ENCODE results near the gene GALNT13.

DNA sequence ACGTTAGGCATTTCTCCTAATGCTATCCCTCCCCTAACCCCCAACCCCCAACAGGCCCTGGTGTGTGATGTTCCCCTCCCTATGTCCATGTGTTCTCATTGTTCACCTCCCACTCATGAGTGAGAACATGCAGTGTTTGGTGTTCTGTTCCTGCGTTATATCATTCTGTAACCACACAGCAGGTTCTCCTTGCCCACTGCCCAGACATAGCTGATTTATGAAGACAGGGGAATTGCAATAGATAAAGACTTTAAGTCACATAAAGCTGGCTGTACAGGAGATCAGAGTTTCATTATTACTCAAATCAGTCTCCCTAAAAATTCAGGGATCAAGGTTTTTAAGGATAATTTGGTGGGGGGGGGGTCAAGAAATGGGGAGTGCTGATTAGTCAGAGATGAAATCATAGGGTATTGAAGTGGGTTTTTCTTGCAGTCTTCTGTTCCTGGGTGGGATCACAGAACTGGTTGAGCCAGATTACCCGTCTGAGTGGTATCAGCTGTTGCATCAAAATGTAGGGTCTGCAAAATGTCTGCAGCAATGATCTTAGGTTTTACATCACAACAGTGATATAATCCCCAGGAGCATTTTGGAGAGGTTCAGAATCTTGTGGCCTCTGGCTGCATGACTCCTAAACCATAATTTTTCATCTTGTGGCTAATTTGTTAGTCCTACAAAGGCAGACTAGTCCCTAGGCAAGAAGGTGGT lies 434.7 kb downstream of the GALNT13 start:
- TF ChIP-seq EZH2 (IDR thresholded peaks at IDR 0.05; ENCODE audit: low read length, missing control alignments), result no peak
- TF ChIP-seq, protein P1, sequence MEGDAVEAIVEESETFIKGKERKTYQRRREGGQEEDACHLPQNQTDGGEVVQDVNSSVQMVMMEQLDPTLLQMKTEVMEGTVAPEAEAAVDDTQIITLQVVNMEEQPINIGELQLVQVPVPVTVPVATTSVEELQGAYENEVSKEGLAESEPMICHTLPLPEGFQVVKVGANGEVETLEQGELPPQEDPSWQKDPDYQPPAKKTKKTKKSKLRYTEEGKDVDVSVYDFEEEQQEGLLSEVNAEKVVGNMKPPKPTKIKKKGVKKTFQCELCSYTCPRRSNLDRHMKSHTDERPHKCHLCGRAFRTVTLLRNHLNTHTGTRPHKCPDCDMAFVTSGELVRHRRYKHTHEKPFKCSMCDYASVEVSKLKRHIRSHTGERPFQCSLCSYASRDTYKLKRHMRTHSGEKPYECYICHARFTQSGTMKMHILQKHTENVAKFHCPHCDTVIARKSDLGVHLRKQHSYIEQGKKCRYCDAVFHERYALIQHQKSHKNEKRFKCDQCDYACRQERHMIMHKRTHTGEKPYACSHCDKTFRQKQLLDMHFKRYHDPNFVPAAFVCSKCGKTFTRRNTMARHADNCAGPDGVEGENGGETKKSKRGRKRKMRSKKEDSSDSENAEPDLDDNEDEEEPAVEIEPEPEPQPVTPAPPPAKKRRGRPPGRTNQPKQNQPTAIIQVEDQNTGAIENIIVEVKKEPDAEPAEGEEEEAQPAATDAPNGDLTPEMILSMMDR (conservative IDR thresholded peaks at IDR 0.05 in 1 of 2, IDR thresholded peaks at IDR 0.05 in 1 of 2; ENCODE audit: low read depth in 1 of 2, low read length in 2 of 2), result no peak

Data from fibroblast of lung (primary cell).